Measurements from ENCODE around the gene EFHC2. TPM values are rescaled to one million over a fixed set of nuclear protein-coding genes. Genes with fewer than 3 reads are reported as not detected.
"Not testable (repeated sequence)": the region's sequence is repeated elsewhere in the genome, so short reads cannot be mapped to it uniquely, and the experiment has no call there.

EFHC2 gene
- total RNA-seq, 1 donor from 2014 or later: 2.0 TPM

DNA sequence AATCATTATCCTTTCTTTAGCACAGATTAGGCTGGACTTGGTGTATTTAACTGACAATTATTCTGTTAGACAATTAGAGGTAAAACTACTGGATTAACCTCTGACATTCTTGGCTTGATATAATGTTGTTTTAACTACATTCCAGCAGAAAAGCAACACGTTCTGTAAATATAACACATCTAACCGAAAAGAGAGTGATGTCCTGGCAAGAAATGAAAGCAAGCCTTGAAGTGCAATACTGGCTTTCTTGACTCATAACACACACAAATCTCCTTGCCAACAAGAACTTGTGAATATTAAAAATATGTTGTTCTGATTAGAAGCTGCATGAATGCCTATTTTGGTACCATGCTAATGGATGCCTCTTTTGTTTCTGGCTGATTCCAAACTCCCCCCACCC, 76.4 kb downstream of the EFHC2 start:
- DNase-seq (ENCODE audit: low spot score in 2 of 2, unreplicated experiment in 2 of 2): no peak
- Mint-ChIP-seq H3K27ac (no peak overlapping the region), H3K27me3 (ENCODE audit: low read depth) (no peaks in the 10 kb centered on the region), H3K4me3 (no peak overlapping the region), H3K9me3 (peaks cover 16% of the 10 kb centered on the region), H3K4me1 (no peaks in the 10 kb centered on the region), H3K36me3 (no peaks in the 10 kb centered on the region)
- TF ChIP-seq, protein P1, sequence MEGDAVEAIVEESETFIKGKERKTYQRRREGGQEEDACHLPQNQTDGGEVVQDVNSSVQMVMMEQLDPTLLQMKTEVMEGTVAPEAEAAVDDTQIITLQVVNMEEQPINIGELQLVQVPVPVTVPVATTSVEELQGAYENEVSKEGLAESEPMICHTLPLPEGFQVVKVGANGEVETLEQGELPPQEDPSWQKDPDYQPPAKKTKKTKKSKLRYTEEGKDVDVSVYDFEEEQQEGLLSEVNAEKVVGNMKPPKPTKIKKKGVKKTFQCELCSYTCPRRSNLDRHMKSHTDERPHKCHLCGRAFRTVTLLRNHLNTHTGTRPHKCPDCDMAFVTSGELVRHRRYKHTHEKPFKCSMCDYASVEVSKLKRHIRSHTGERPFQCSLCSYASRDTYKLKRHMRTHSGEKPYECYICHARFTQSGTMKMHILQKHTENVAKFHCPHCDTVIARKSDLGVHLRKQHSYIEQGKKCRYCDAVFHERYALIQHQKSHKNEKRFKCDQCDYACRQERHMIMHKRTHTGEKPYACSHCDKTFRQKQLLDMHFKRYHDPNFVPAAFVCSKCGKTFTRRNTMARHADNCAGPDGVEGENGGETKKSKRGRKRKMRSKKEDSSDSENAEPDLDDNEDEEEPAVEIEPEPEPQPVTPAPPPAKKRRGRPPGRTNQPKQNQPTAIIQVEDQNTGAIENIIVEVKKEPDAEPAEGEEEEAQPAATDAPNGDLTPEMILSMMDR (IDR thresholded peaks at IDR 0.05; ENCODE audit: unreplicated experiment): no peak

DNA sequence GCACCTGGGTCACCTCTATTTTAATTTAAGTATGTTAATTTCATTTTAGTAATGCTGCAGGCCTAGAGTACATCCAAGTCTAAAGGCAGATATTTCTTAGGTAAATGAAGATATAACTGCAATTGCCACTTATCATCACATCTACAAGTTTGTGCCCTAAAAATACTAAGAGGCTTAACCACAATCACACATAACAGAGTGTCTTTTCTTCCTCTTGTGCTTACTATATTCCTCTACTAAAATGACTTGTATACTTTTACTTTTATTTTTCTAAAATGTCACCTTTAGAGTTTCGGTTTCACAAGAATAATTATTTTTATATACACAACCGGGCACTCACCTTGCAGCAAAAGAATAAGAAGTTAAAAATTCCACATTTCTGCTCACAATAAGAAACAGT, 77.9 kb downstream of the EFHC2 start:
- no peak overlapping the region for H3K4me3 Mint-ChIP-seq
- H3K36me3 Mint-ChIP-seq: no peaks in the 10 kb centered on the region
- H3K9me3 Mint-ChIP-seq: peaks cover 17% of the 10 kb centered on the region
- no peak for DNase-seq (ENCODE audit: low spot score in 2 of 2, unreplicated experiment in 2 of 2)
- H3K4me1 Mint-ChIP-seq: no peaks in the 10 kb centered on the region
- TF ChIP-seq, protein P1 (IDR thresholded peaks at IDR 0.05; ENCODE audit: unreplicated experiment): no peak
- no peak overlapping the region for H3K27ac Mint-ChIP-seq
- H3K27me3 Mint-ChIP-seq (ENCODE audit: low read depth): no peaks in the 10 kb centered on the region

DNA sequence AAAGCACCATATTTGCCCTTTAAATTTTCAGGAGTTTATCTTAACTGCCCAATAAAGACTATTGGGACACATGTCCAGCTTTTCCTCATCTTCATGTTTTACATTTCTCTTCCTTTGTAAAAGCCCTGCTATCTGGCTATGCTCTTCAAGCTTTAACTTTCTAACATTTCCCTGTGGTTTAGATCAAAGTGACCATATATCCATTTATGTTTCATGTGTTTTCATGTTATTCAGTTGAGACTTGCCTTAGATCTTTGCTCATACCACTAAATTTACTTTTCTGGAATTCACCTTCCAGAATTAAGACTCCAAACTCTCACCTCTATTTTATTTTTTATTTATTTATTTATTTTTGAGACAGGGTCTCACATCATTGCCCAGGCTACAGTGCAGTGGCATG, 78.5 kb downstream of the EFHC2 start:
- Mint-ChIP-seq H3K4me3 (no peak overlapping the region), H3K27ac (no peak overlapping the region), H3K4me1 (no peaks in the 10 kb centered on the region), H3K27me3 (ENCODE audit: low read depth) (no peaks in the 10 kb centered on the region), H3K9me3 (peaks cover 14% of the 10 kb centered on the region), H3K36me3 (no peaks in the 10 kb centered on the region)
- DNase-seq (ENCODE audit: low spot score in 2 of 2, unreplicated experiment in 2 of 2): no peak
- TF ChIP-seq, protein P1 (IDR thresholded peaks at IDR 0.05; ENCODE audit: unreplicated experiment): no peak

DNA sequence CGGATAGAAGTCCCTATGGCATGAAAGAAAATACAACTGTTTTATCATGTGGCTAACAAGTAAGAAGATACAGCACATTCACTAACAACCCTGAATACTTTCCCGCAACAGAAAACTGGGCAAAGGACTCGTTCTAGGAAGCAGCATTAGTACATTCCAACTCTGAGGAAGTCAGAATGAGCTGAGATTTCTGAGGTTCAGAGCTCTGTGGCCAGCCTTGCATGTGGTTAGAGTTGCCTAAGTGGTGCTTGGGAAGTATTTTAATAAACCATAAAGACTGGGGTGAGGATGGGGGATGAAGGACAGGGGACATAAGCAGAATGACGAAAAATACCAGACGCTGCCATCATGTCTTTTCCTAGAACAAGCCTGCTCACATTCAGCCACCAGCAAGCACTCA, 82.2 kb downstream of the EFHC2 start:
- TF ChIP-seq, protein P1 (IDR thresholded peaks at IDR 0.05; ENCODE audit: unreplicated experiment): no peak
- H3K4me1 Mint-ChIP-seq: no peaks in the 10 kb centered on the region
- no peak for DNase-seq (ENCODE audit: low spot score in 2 of 2, unreplicated experiment in 2 of 2)
- H3K9me3 Mint-ChIP-seq: peaks cover 30% of the 10 kb centered on the region
- H3K27me3 Mint-ChIP-seq (ENCODE audit: low read depth): no peaks in the 10 kb centered on the region
- H3K27ac Mint-ChIP-seq: no peak overlapping the region
- no peaks in the 10 kb centered on the region for H3K36me3 Mint-ChIP-seq
- H3K4me3 Mint-ChIP-seq: no peak overlapping the region

- no peak for DNase-seq (ENCODE audit: low spot score in 2 of 2, unreplicated experiment in 2 of 2)
- H3K4me1 Mint-ChIP-seq: no peaks in the 10 kb centered on the region
- H3K9me3 Mint-ChIP-seq: peaks cover 37% of the 10 kb centered on the region
- TF ChIP-seq, protein P1 (IDR thresholded peaks at IDR 0.05; ENCODE audit: unreplicated experiment): no peak
- H3K27ac Mint-ChIP-seq: no peak overlapping the region
- no peaks in the 10 kb centered on the region for H3K27me3 Mint-ChIP-seq (ENCODE audit: low read depth)
- no peak overlapping the region for H3K4me3 Mint-ChIP-seq
- no peaks in the 10 kb centered on the region for H3K36me3 Mint-ChIP-seq
Observed at GRCh38 chrX:44260609-44261008, 82.9 kb downstream of the EFHC2 start.

DNA sequence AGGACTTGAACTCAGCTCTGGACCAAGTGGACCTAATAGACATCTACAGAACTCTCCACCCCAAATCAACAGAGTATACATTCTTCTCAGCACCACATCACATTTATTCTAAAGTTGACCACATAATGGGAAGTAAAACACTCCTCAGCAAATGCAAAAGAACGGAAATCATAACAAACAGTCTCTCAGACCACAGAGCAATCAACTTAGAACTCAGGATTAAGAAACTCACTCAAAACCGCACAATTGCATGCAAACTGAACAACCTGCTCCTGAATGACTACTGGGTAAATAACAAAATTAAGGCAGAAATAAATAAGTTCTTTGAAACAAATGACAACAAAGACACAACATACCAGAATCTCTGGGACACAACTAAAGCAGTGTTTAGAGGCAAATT, 87.7 kb downstream of the EFHC2 start:
- not testable (repeated sequence) for H3K4me3 Mint-ChIP-seq; H3K27ac Mint-ChIP-seq; H3K27me3 Mint-ChIP-seq (ENCODE audit: low read depth); H3K4me1 Mint-ChIP-seq; DNase-seq (ENCODE audit: low spot score in 2 of 2, unreplicated experiment in 2 of 2); H3K36me3 Mint-ChIP-seq
- H3K9me3 Mint-ChIP-seq: peaks cover 51% of the 10 kb centered on the region

All from mesothelial cell of epicardium (in vitro differentiated cells).